ENCODE results near the gene EMC1.

DNA sequence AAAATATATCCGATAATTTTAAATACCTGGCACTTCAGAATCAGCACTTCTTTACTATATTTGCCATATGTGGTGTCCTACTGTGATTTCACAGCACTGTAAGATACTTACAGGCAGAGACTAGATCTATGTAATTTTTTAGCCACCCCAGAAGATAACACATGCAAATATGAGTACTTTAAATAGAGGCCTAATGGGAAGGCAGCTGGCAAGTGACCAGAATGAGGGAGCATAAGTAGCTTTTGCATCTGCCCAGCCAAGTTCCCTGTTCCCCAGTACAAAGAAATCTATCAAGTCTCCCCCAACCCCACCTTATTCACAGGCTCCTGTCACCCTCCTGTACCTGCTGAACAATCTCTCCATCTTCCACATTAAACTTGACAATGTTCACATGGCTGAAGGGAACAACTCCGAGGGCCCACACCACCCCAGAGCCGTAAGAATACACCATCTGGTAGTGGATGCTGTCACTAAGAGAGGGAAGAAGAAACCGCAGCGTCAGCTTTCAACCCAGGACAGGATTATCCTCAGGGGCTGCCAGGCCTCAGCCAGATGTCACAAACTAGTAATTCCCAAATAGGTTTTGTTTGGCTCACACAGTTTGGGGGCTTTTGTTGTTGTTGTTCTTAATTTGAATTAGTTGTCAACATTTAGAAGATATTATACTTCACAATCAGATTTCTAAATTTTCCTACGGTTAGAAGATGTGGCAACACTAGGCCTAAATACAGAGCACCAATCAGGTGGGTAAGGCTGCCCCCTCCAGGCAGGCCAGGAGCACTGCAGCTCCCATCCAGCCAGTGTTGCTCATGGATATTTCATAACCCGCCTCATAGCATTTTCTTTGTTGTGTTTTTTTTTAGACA, 10.4 kb downstream of the EMC1 start:
- TF ChIP-seq EP300 (IDR thresholded peaks at IDR 0.05), result no peak
- TF ChIP-seq, protein P1, sequence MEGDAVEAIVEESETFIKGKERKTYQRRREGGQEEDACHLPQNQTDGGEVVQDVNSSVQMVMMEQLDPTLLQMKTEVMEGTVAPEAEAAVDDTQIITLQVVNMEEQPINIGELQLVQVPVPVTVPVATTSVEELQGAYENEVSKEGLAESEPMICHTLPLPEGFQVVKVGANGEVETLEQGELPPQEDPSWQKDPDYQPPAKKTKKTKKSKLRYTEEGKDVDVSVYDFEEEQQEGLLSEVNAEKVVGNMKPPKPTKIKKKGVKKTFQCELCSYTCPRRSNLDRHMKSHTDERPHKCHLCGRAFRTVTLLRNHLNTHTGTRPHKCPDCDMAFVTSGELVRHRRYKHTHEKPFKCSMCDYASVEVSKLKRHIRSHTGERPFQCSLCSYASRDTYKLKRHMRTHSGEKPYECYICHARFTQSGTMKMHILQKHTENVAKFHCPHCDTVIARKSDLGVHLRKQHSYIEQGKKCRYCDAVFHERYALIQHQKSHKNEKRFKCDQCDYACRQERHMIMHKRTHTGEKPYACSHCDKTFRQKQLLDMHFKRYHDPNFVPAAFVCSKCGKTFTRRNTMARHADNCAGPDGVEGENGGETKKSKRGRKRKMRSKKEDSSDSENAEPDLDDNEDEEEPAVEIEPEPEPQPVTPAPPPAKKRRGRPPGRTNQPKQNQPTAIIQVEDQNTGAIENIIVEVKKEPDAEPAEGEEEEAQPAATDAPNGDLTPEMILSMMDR (IDR thresholded peaks at IDR 0.05), result peak; percentile 96 to 98 (median 97)
- peak; percentile 54 to 65 for TF ChIP-seq POLR2AphosphoS5 (IDR thresholded peaks at IDR 0.05)
- TF ChIP-seq POLR2A (IDR thresholded peaks at IDR 0.05; ENCODE audit: low read depth), result no peak
